Psoas muscle (tissue), 8 donors: ENCODE data around the gene PRR18. TPM values are rescaled to one million over a fixed set of nuclear protein-coding genes. Genes with fewer than 3 reads are reported as not detected.

Experiments used
- ATAC-seq, 4 donors: fragments of 200-7000 bp; cut with Tn5 transposase; one replicate each; pipeline ENCODE4 v1.9.1; 2020; ENCODE audit warnings: moderate library complexity in 3 of 4, mild to moderate bottlenecking in 2 of 4
- DNase-seq, 2 donors: peaks; one replicate each; pipeline ENCODE4 v3.0.0-alpha.2; 2020
- H3K27ac ChIP-seq: fragments of 200-600 bp; one replicate; pipeline ENCODE4 v1.8.0; 2022
- H3K27me3 ChIP-seq, 3 donors: fragments of 200-600 bp in 1 of 3; one replicate each; pipeline versions ENCODE4 v1.6.1 to v1.8.0; 2013 to 2022; ENCODE audit warnings: low read length in 2 of 3, mild to moderate bottlenecking in 2 of 3, moderate library complexity in 1 of 3; ENCODE audit not compliant: insufficient read depth in 3 of 3
- H3K36me3 ChIP-seq, 2 donors: fragments of 200-600 bp in 1 of 2; one replicate each; pipeline versions ENCODE4 v1.6.1 to v1.8.0; 2013 to 2022; ENCODE audit warnings: low read depth in 1 of 2, mild to moderate bottlenecking in 1 of 2, moderate library complexity in 1 of 2; ENCODE audit not compliant: insufficient read depth in 1 of 2
- H3K4me1 ChIP-seq: fragments of 200-600 bp; one replicate; pipeline ENCODE4 v1.8.0; 2022
- H3K4me3 ChIP-seq: fragments of 200-600 bp; one replicate; pipeline ENCODE4 v1.8.0; 2022; ENCODE audit warnings: mild to moderate bottlenecking
- H3K9me3 ChIP-seq: fragments of 200-600 bp; one replicate; pipeline ENCODE4 v1.8.0; 2022
- CTCF ChIP-seq: fragments of 200-600 bp; IDR thresholded peaks from one replicate; pipeline ENCODE4 v1.8.0; 2022; ENCODE audit warnings: antibody characterized with exemption
- WGBS, 3 donors: extraction: QIAGEN DNeasy Blood & Tissue Kit; methylation state at CpG; one replicate each; pipeline versions ENCODE4 v1.1.6 to v1.1.7; 2013; 5-methylcytosine and 5-hydroxymethylcytosine counted together
- intact Hi-C, 2 donors: fragments of 100-400 bp; cut with DNase I; formaldehyde crosslinking; loops; one replicate each; pipeline versions ENCODE4 v1.11.0 to v1.14.2; 2022
- polyA plus RNA-seq, 3 donors: library from polyadenylated mRNA; stranded (reverse); fragments of 200-250 nt; gene quantifications; one replicate each; pipeline ENCODE4 v1.2.3, GENCODE V29; 2013
- total RNA-seq, 4 donors: library from RNA; stranded (reverse); fragmentation: NEBNext Ultra II Directional in 2 of 4; extraction: Animal tissue kit (Norgen Biotek cat#: 25700) in 2 of 4; gene quantifications; one replicate each; pipeline versions ENCODE4 v1.2.1 to v1.2.4, GENCODE V29; 2021 to 2023
- donor health status: healthy with polysubstance abuse.
- donor health status: DM: no; HTN: no; CAD: no; lungs with moderate emphysema.
- donor health status: Bipolar disorder and iron deficiency.
- donor health status: healthy.
- donor health status: DM: yes; HTN: yes; CAD: no.
- donor health status: DM: no; HTN: no; CAD: no.
- donor health status: DM: no; HTN: no; CAD: no.
- donor health status: DM: yes; HTN: yes; CAD: no.

Gene PRR18
- total and polyA plus RNA-seq, 7 donors, result 0.03 to 0.08 TPM; not detected in 5

- no peak for DNase-seq
- TF ChIP-seq CTCF, result no peak
These were observed 28.7 kb upstream of the PRR18 start for GRCh38 chr6:166336847-166337246.

GRCh38 chr6:166335378-166336302 is 27.4 kb upstream of the PRR18 start:
- ATAC-seq (no peak), DNase-seq (no peak)
- Histone ChIP-seq H3K4me1 (peaks cover 12% of the 10 kb centered on the region), H3K36me3 (peaks cover 0 to 26% of the 10 kb centered on the region in 2 donors), H3K27ac (no peak overlapping the region), H3K27me3 (no peaks in the 10 kb centered on the region), H3K9me3 (no peaks in the 10 kb centered on the region), H3K4me3 (no peak overlapping the region)
- intact Hi-C loops, result no loop called here
- WGBS, 3 donors, result 74 to 84% (median 75%) methylated on average over 11 of the region's 11 CpGs
- TF ChIP-seq CTCF, result no peak

More at GRCh38 chr6:166336847-166337246, 28.7 kb upstream of the PRR18 start:
- no peak overlapping the region for H3K27ac ChIP-seq
- 48 to 63% (median 61%) methylated on average over 2 to 3 of the region's 3 CpGs for WGBS, 3 donors
- no peak for ATAC-seq
- H3K4me1 ChIP-seq, result peaks cover 23% of the 10 kb centered on the region
- intact Hi-C loops, result no loop called here
- no peaks in the 10 kb centered on the region for H3K9me3 ChIP-seq
- H3K36me3 ChIP-seq, result peaks cover 0 to 30% of the 10 kb centered on the region in 2 donors
- no peak overlapping the region for H3K4me3 ChIP-seq
- no peaks in the 10 kb centered on the region for H3K27me3 ChIP-seq

- Histone ChIP-seq H3K4me3 (no peak overlapping the region), H3K36me3 (peaks cover 0 to 23% of the 10 kb centered on the region in 2 donors), H3K9me3 (no peaks in the 10 kb centered on the region), H3K27ac (no peak overlapping the region), H3K27me3 (no peaks in the 10 kb centered on the region), H3K4me1 (peaks cover 10% of the 10 kb centered on the region)
- intact Hi-C loops, result no loop called here
- TF ChIP-seq CTCF, result no peak
- ATAC-seq (no peak), DNase-seq (no peak)
- WGBS, 3 donors, result 93 to 94% (median 93%) methylated on average over 8 of the region's 8 CpGs
These were observed 26.7 kb upstream of the PRR18 start for GRCh38 chr6:166334878-166335277.

- ATAC-seq (no peak), DNase-seq (no peak)
- no peaks in the 10 kb centered on the region for H3K27me3 ChIP-seq
- H3K4me3 ChIP-seq, result no peak overlapping the region
- H3K4me1 ChIP-seq, result peaks cover 4% of the 10 kb centered on the region
- peaks cover 0 to 33% of the 10 kb centered on the region in 2 donors for H3K36me3 ChIP-seq
- intact Hi-C loops, result no loop called here
- no peak for TF ChIP-seq CTCF
- WGBS, 3 donors, result 81 to 87% (median 87%) methylated on average over 23 of the region's 23 CpGs
- no peak overlapping the region for H3K27ac ChIP-seq
- H3K9me3 ChIP-seq, result no peaks in the 10 kb centered on the region
These were observed 25.2 kb upstream of the PRR18 start for GRCh38 chr6:166333172-166333995.
